Adipose tissue (tissue), 3 donors: ENCODE measurements around the gene PTDSS2. TPM values are rescaled to one million over a fixed set of nuclear protein-coding genes. Genes with fewer than 3 reads are reported as not detected.

ENCODE experiments used
- H3K27ac ChIP-seq: one replicate; pipeline ENCODE4 v1.5.1; 2013; ENCODE audit warnings: low read depth, low read length
- whole genome bisulfite sequencing, 3 donors: extraction: QIAGEN DNeasy Blood & Tissue Kit; methylation state at CpG; one replicate each; pipeline ENCODE4 v1.1.7; 2013; 5-methylcytosine and 5-hydroxymethylcytosine counted together
- polyA plus RNA-seq, 3 donors: library from polyadenylated mRNA; stranded (reverse); fragments of 200-250 nt; gene quantifications; one replicate each; pipeline ENCODE4 v1.2.3, GENCODE V29; 2013
- donor health status: healthy with polysubstance abuse.
- donor health status: Bipolar disorder and iron deficiency.
- donor health status: healthy.

The PTDSS2 gene
- polyA plus RNA-seq, 3 donors: 18.1 to 23.4 (median 22.0) TPM

GRCh38 chr11:496834-497564, 46.9 kb downstream of the PTDSS2 start:
- 93 to 96% (median 94%) methylated on average over 34 of the region's 34 CpGs for WGBS, 3 donors
- no peak overlapping the region for H3K27ac ChIP-seq

- H3K27ac ChIP-seq: no peak overlapping the region
- 95 to 96% (median 96%) methylated on average over 31 of the region's 31 CpGs for WGBS, 3 donors
These were observed 47.7 kb downstream of the PTDSS2 start for GRCh38 chr11:497565-498296.

GRCh38 chr11:498297-499181, 48.5 kb downstream of the PTDSS2 start:
- H3K27ac ChIP-seq: no peak overlapping the region
- 95 to 96% (median 95%) methylated on average over 39 of the region's 39 CpGs for WGBS, 3 donors

GRCh38 chr11:499201-500076, 49.4 kb downstream of the PTDSS2 start:
- whole genome bisulfite sequencing, 3 donors: 91 to 96% (median 93%) methylated on average over 24 of the region's 24 CpGs
- no peak overlapping the region for H3K27ac ChIP-seq

- H3K27ac ChIP-seq: no peak overlapping the region
- 91 to 95% (median 95%) methylated on average over 24 of the region's 24 CpGs for WGBS, 3 donors
These were observed 51.1 kb downstream of the PTDSS2 start for GRCh38 chr11:501001-501682.

GRCh38 chr11:501683-502287, 51.7 kb downstream of the PTDSS2 start:
- WGBS, 3 donors: 79 to 84% (median 80%) methylated on average over 19 of the region's 19 CpGs

GRCh38 chr11:502288-503178, 52.5 kb downstream of the PTDSS2 start:
- 63 to 89% (median 76%) methylated on average over 10 of the region's 10 CpGs for WGBS, 3 donors
- H3K27ac ChIP-seq: no peak overlapping the region

More at GRCh38 chr11:501683-502287, 51.7 kb downstream of the PTDSS2 start:
- H3K27ac ChIP-seq: no peak overlapping the region

GRCh38 chr11:503179-503981, 53.3 kb downstream of the PTDSS2 start:
- H3K27ac ChIP-seq: no peak overlapping the region
- WGBS, 3 donors: 22 to 73% (median 30%) methylated on average over 24 of the region's 24 CpGs

GRCh38 chr11:504053-504993, 54.2 kb downstream of the PTDSS2 start:
- peak overlapping the region; percentile 70 for H3K27ac ChIP-seq
- 3 to 22% (median 5%) methylated on average over 70 to 72 of the region's 72 CpGs for WGBS, 3 donors

- H3K27ac ChIP-seq: peak overlapping the region; percentile 70
- 54 to 75% (median 62%) methylated on average over 7 of the region's 7 CpGs for WGBS, 3 donors
These were observed 54.9 kb downstream of the PTDSS2 start for GRCh38 chr11:504994-505344.

GRCh38 chr11:506238-506994, 56.3 kb downstream of the PTDSS2 start:
- WGBS, 3 donors: 0 to 1% (median 0%) methylated on average over 70 to 71 of the region's 71 CpGs
- peak overlapping the region; percentile 99 for H3K27ac ChIP-seq

- WGBS, 3 donors: 1 to 2% (median 1%) methylated on average over 86 to 93 of the region's 93 CpGs
- H3K27ac ChIP-seq: peak within 1 kb of the TSS; percentile 99
These were observed 57.1 kb downstream of the PTDSS2 start, which contains the start of gene RNH1 for GRCh38 chr11:506995-507726. TSS of gene RNH1 (minus strand) at chr11:507242. CDS start at chr11:502162, 5,080 bp downstream.
